Ishikawa (cell line): ENCODE measurements around the gene NUP188.

Source experiments
- CEBPB ChIP-seq: IDR thresholded peaks from 2 replicates; pipeline ENCODE4 v1.6.1; 2012
- CREB1 ChIP-seq: IDR thresholded peaks from 2 replicates; pipeline ENCODE4 v1.6.1; 2012; ENCODE audit warnings: low read depth
- EGR1 ChIP-seq: IDR thresholded peaks from 2 replicates; pipeline ENCODE4 v1.6.1; 2012
- EP300 ChIP-seq: IDR thresholded peaks from 2 replicates; pipeline ENCODE4 v1.6.1; 2012; ENCODE audit warnings: borderline replicate concordance
- FOXM1 ChIP-seq: IDR thresholded peaks from 2 replicates; pipeline ENCODE4 v1.6.1; 2012; ENCODE audit warnings: low read depth, borderline replicate concordance
- MAX ChIP-seq: IDR thresholded peaks from 2 replicates; pipeline ENCODE4 v1.6.1; 2012
- NFIC ChIP-seq: IDR thresholded peaks from 2 replicates; pipeline ENCODE4 v1.6.1; 2012
- RAD21 ChIP-seq: IDR thresholded peaks from 2 replicates; pipeline ENCODE4 v1.6.1; 2012; ENCODE audit warnings: low read depth
- REST ChIP-seq: IDR thresholded peaks from 2 replicates; pipeline ENCODE4 v1.6.1; 2012; ENCODE audit warnings: low read depth, mild to moderate bottlenecking
- TAF1 ChIP-seq: IDR thresholded peaks from 2 replicates; pipeline ENCODE4 v1.6.1; 2012; ENCODE audit warnings: low read depth, mild to moderate bottlenecking
- TCF12 ChIP-seq: IDR thresholded peaks from 2 replicates; pipeline ENCODE4 v1.6.1; 2012; ENCODE audit warnings: low read depth
- TEAD4 ChIP-seq: IDR thresholded peaks from 2 replicates; pipeline ENCODE4 v1.6.1; 2012
- USF1 ChIP-seq: IDR thresholded peaks from 2 replicates; pipeline ENCODE4 v1.6.1; 2012
- YY1 ChIP-seq: IDR thresholded peaks from 2 replicates; pipeline ENCODE4 v1.6.1; 2012; ENCODE audit warnings: low read depth
- ZBTB7A ChIP-seq: IDR thresholded peaks from 2 replicates; pipeline ENCODE4 v1.6.1; 2012; ENCODE audit warnings: low read depth

NUP188 gene

GRCh38 chr9:129012343-129012742 is 64.8 kb downstream of the NUP188 start:
- no peak for TF ChIP-seq NFIC
- TF ChIP-seq REST, result no peak
- no peak for TF ChIP-seq USF1
- TF ChIP-seq EP300, result no peak
- no peak for TF ChIP-seq TCF12
- TF ChIP-seq ZBTB7A, result no peak
- TF ChIP-seq YY1, result no peak
- no peak for TF ChIP-seq EGR1
- TF ChIP-seq FOXM1, result no peak
- no peak for TF ChIP-seq TAF1
- no peak for TF ChIP-seq TEAD4
- no peak for TF ChIP-seq CREB1
- no peak for TF ChIP-seq MAX

GRCh38 chr9:129012893-129013448 is 65.5 kb downstream of the NUP188 start:
- TF ChIP-seq USF1 (no peak), TEAD4 (no peak), RAD21 (no peak), ZBTB7A (no peak), TAF1 (no peak), MAX (no peak)

- TF ChIP-seq YY1, result no peak
- no peak for TF ChIP-seq FOXM1
- TF ChIP-seq REST, result no peak
These were observed 66.2 kb downstream of the NUP188 start for GRCh38 chr9:129013674-129014073.

- TF ChIP-seq REST (no peak), TAF1 (no peak), TEAD4 (no peak), USF1 (no peak), EGR1 (no peak), TCF12 (no peak), CREB1 (no peak), MAX (no peak), CEBPB (no peak), RAD21 (no peak)
These were observed 66.6 kb downstream of the NUP188 start for GRCh38 chr9:129014124-129014523.

- no peak for TF ChIP-seq REST
- TF ChIP-seq EP300, result no peak
- no peak for TF ChIP-seq TAF1
- no peak for TF ChIP-seq MAX
- no peak for TF ChIP-seq EGR1
- no peak for TF ChIP-seq CREB1
- no peak for TF ChIP-seq TEAD4
- no peak for TF ChIP-seq USF1
- TF ChIP-seq ZBTB7A, result no peak
- TF ChIP-seq FOXM1, result no peak
- no peak for TF ChIP-seq CEBPB
- no peak for TF ChIP-seq YY1
- TF ChIP-seq TCF12, result no peak
- TF ChIP-seq RAD21, result no peak
- TF ChIP-seq NFIC, result no peak
These were observed 67.1 kb downstream of the NUP188 start for GRCh38 chr9:129014608-129015007.
